Caco-2 (cell line): ENCODE results near the gene LDLRAD3. TPM values are rescaled to one million over a fixed set of nuclear protein-coding genes. Genes with fewer than 3 reads are reported as not detected.
"Not testable (repeated sequence)": the region's sequence is repeated elsewhere in the genome, so short reads cannot be mapped to it uniquely, and the experiment has no call there.

Experiments
- BruUV-seq: library from RNA; stranded (reverse); fragments of 400-500 nt; replicated peaks from 2 replicates; lab custom pipeline; 2021; lab: Mats Ljungman, UMichigan
- CTCF ChIA-PET: fragments of 300-600 bp; sonication (Branson Sonifier 250); formaldehyde crosslinking; loops from one replicate; lab custom pipeline; 2022; ENCODE audit warnings: antibody characterized with exemption; lab: Charles Lee
- POLR2A ChIA-PET: fragments of 300-600 bp; sonication (Branson Sonifier 250); formaldehyde crosslinking; loops from one replicate; lab custom pipeline; 2022; ENCODE audit warnings: antibody characterized with exemption; lab: Charles Lee
- DNase-seq, 2 experiments: peaks; one replicate each; pipeline versions ENCODE4 v3.0.0 to v3.0.0-alpha.2; 2020 to 2022
- H3K27me3 ChIP-seq: replicated peaks from 2 replicates; pipeline ENCODE4 v1.6.0; 2011; ENCODE audit warnings: low read length; ENCODE audit not compliant: control insufficient read depth, insufficient read depth
- H3K36me3 ChIP-seq: 2 replicates; pipeline ENCODE4 v1.5.1; 2011; ENCODE audit warnings: low read length; ENCODE audit not compliant: control insufficient read depth, insufficient read depth
- H3K4me1 ChIP-seq: fragments of 250-450 bp; sonication (Bioruptor Pico); 2 replicates; pipeline ENCODE4 v1.5.1; 2020; ENCODE audit warnings: mild to moderate bottlenecking
- H3K4me3 ChIP-seq: 2 replicates; pipeline ENCODE4 v1.5.1; 2011; ENCODE audit warnings: low read depth, mild to moderate bottlenecking, control low read depth, low read length
- H3K9me3 ChIP-seq: fragments of 250-450 bp; sonication (Bioruptor Pico); 2 replicates; pipeline ENCODE4 v1.5.1; 2020; ENCODE audit warnings: mild to moderate bottlenecking, moderate library complexity
- H3K27ac Mint-ChIP-seq: one replicate; pipeline ENCODE4 v1.8.0; 2022; ENCODE audit warnings: mixed read lengths; ENCODE audit not compliant: unreplicated experiment
- H3K27me3 Mint-ChIP-seq: one replicate; pipeline ENCODE4 v1.8.0; 2022; ENCODE audit warnings: mixed read lengths; ENCODE audit not compliant: insufficient read depth, unreplicated experiment
- H3K36me3 Mint-ChIP-seq: one replicate; pipeline ENCODE4 v1.8.0; 2022; ENCODE audit warnings: mild to moderate bottlenecking, mixed read lengths; ENCODE audit not compliant: insufficient read depth, unreplicated experiment
- H3K4me1 Mint-ChIP-seq: one replicate; pipeline ENCODE4 v1.8.0; 2022; ENCODE audit warnings: low read depth, mixed read lengths; ENCODE audit not compliant: unreplicated experiment
- H3K4me3 Mint-ChIP-seq: one replicate; pipeline ENCODE4 v1.8.0; 2022; ENCODE audit warnings: mild to moderate bottlenecking, moderate library complexity, mixed read lengths; ENCODE audit not compliant: unreplicated experiment
- H3K9me3 Mint-ChIP-seq: one replicate; pipeline ENCODE4 v1.8.0; 2022; ENCODE audit warnings: mixed read lengths; ENCODE audit not compliant: unreplicated experiment
- intact Hi-C: fragments of 100-400 bp; cut with micrococcal nuclease; formaldehyde crosslinking; loops from one replicate; pipeline ENCODE4 v1.10.0; 2022; ENCODE audit not compliant: unreplicated experiment
- total RNA-seq: library from RNA; stranded (reverse); gene quantifications from 2 replicates; pipeline ENCODE4 v1.2.3, GENCODE V29; 2022
- TF ChIP-seq, protein P1 (sequence below), 2 experiments: fragments of 200-600 bp in 1 of 2; IDR thresholded peaks; 1 replicate in 1 of 2; 2 replicates in 1 of 2; pipeline versions ENCODE4 v1.5.1 to v1.8.0; 2011 to 2022; ENCODE audit warnings: antibody characterized with exemption in 1 of 2, control low read depth in 1 of 2, inconsistent platforms in 1 of 2, low read depth in 1 of 2, low read length in 1 of 2, mild to moderate bottlenecking in 1 of 2, moderate library complexity in 1 of 2; ENCODE audit not compliant: insufficient read depth in 1 of 2, severe bottlenecking in 1 of 2, unreplicated experiment in 1 of 2

Gene LDLRAD3
- total RNA-seq, 1 experiment from 2014 or later = 9.9 TPM

- intact Hi-C loops = no loop called here
- no peak overlapping the region for H3K4me3 Mint-ChIP-seq
- Histone ChIP-seq H3K4me1 (no peaks in the 10 kb centered on the region), H3K27me3 (no peaks in the 10 kb centered on the region), H3K4me3 (no peak overlapping the region), H3K9me3 (no peaks in the 10 kb centered on the region), H3K36me3 (no peaks in the 10 kb centered on the region)
- POLR2A ChIA-PET = no interaction called here
- H3K4me1 Mint-ChIP-seq = no peaks in the 10 kb centered on the region
- H3K27ac Mint-ChIP-seq = no peak overlapping the region
- TF ChIP-seq, protein P1, sequence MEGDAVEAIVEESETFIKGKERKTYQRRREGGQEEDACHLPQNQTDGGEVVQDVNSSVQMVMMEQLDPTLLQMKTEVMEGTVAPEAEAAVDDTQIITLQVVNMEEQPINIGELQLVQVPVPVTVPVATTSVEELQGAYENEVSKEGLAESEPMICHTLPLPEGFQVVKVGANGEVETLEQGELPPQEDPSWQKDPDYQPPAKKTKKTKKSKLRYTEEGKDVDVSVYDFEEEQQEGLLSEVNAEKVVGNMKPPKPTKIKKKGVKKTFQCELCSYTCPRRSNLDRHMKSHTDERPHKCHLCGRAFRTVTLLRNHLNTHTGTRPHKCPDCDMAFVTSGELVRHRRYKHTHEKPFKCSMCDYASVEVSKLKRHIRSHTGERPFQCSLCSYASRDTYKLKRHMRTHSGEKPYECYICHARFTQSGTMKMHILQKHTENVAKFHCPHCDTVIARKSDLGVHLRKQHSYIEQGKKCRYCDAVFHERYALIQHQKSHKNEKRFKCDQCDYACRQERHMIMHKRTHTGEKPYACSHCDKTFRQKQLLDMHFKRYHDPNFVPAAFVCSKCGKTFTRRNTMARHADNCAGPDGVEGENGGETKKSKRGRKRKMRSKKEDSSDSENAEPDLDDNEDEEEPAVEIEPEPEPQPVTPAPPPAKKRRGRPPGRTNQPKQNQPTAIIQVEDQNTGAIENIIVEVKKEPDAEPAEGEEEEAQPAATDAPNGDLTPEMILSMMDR (IDR thresholded peaks at IDR 0.05; ENCODE audit: insufficient read depth in 1 of 2, low read depth in 1 of 2, low read length in 1 of 2, severe bottlenecking in 1 of 2, unreplicated experiment in 1 of 2) = no peak
- H3K36me3 Mint-ChIP-seq = no peaks in the 10 kb centered on the region
- peaks cover 10% of the 10 kb centered on the region for H3K9me3 Mint-ChIP-seq
- CTCF ChIA-PET = interaction anchor here (0.6 kb wide), 1 partner anchor 670 kb away, joined by 4 read pairs; no protein-coding TSS in a partner anchor
- H3K27me3 Mint-ChIP-seq = no peaks in the 10 kb centered on the region
- DNase-seq = no peak
- BruUV-seq = no TSS peak
These were observed 234.0 kb downstream of the LDLRAD3 start for GRCh38 chr11:36177836-36178235.

DNA sequence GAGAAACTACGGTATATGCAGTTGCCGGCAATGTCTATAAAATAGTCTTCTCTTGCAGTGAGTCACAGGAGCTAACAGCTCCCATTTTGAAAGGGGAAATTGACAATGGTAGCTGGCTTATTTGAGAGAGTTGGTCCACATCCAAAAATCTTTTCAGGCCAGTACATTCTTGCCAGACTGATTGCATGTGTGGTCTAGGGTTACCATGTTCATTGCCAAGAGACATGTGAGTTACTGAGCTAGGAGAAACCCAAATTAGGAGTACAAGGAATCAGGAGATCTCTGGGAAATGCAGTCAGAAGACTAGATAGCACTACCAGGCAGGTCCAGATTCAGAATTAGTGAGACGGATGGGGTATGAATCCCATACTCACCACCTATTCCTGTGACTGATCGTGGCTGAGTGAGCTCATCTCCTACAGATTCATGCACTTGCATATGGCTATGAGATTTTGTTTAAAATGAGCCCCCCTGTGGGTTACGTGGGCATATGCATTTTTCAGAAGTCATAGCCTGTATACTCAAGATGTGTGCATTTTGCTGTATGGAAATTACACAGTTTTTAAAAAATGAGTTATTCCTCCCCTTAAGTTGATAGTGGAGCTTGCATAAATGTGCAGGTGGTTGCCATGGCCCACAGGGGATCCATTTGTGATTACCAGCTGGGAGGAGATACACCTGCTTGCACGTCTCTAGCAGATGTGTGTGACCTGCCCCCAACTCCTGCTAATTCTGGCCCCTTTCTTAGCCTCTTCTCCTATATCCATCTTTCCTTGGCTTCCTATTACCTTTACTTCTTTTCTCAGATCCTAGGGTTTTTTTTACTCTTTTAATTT lies 242.7 kb downstream of the LDLRAD3 start:
- Mint-ChIP-seq H3K27me3 (no peaks in the 10 kb centered on the region), H3K4me3 (no peak overlapping the region), H3K4me1 (peaks cover 29% of the 10 kb centered on the region), H3K27ac (no peak overlapping the region), H3K36me3 (peaks cover 10% of the 10 kb centered on the region), H3K9me3 (no peaks in the 10 kb centered on the region)
- DNase-seq = no peak
- H3K4me3 ChIP-seq = no peak overlapping the region
- BruUV-seq = no TSS peak
- H3K4me1 ChIP-seq = peaks cover 24% of the 10 kb centered on the region
- intact Hi-C loops = no loop called here
- TF ChIP-seq, protein P1 (IDR thresholded peaks at IDR 0.05; ENCODE audit: insufficient read depth in 1 of 2, low read depth in 1 of 2, low read length in 1 of 2, severe bottlenecking in 1 of 2, unreplicated experiment in 1 of 2) = no peak
- ChIA-PET CTCF (no interaction called here), POLR2A (no interaction called here)
- H3K36me3 ChIP-seq = no peaks in the 10 kb centered on the region
- no peaks in the 10 kb centered on the region for H3K27me3 ChIP-seq
- no peaks in the 10 kb centered on the region for H3K9me3 ChIP-seq

DNA sequence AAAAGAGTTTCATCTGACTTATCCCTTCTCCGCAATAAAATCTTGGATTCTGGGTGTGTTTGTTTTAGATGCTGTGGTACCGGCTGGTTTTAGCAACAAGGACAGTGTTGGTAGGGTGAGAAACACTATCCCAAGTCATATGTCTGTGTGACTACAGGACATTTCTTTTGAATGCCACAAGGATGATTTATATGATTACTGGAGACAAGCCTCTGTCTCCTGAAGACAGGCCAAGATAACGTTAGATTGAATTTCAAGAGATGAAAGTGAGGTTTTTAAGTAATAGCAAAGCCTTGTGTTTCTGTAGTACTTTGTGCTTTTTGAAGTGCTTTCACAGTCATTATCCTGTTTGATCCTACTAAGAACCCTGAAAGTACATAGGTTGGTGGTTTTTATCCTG lies 243.8 kb downstream of the LDLRAD3 start:
- BruUV-seq = no TSS peak
- Histone ChIP-seq H3K4me3 (no peak overlapping the region), H3K27me3 (no peaks in the 10 kb centered on the region), H3K9me3 (no peaks in the 10 kb centered on the region), H3K4me1 (peaks cover 34% of the 10 kb centered on the region), H3K36me3 (no peaks in the 10 kb centered on the region)
- CTCF ChIA-PET = no interaction called here
- no peak for DNase-seq
- TF ChIP-seq, protein P1 (IDR thresholded peaks at IDR 0.05; ENCODE audit: insufficient read depth in 1 of 2, low read depth in 1 of 2, low read length in 1 of 2, severe bottlenecking in 1 of 2, unreplicated experiment in 1 of 2) = no peak
- Mint-ChIP-seq H3K27me3 (no peaks in the 10 kb centered on the region), H3K27ac (no peak overlapping the region), H3K9me3 (no peaks in the 10 kb centered on the region), H3K4me1 (peaks cover 36% of the 10 kb centered on the region), H3K4me3 (no peak overlapping the region), H3K36me3 (peaks cover 10% of the 10 kb centered on the region)
- POLR2A ChIA-PET = no interaction called here
- intact Hi-C loops = no loop called here

- H3K27me3 ChIP-seq, CTCF ChIA-PET, DNase-seq, BruUV-seq, H3K4me3 ChIP-seq, H3K27ac Mint-ChIP-seq, H3K27me3 Mint-ChIP-seq, H3K9me3 ChIP-seq, H3K36me3 ChIP-seq, H3K9me3 Mint-ChIP-seq, POLR2A ChIA-PET, H3K4me3 Mint-ChIP-seq: not testable (repeated sequence)
- H3K4me1 ChIP-seq = peaks cover 40% of the 10 kb centered on the region
- peaks cover 10% of the 10 kb centered on the region for H3K36me3 Mint-ChIP-seq
- peaks cover 36% of the 10 kb centered on the region for H3K4me1 Mint-ChIP-seq
- intact Hi-C loops = loop anchor here (5.0 kb wide), 1 partner anchor 68 kb away; no protein-coding TSS in a partner anchor
These were observed 245.9 kb downstream of the LDLRAD3 start for GRCh38 chr11:36189735-36190134.
